ENCODE measurements around the gene RIPPLY3. TPM values are rescaled to one million over a fixed set of nuclear protein-coding genes. Genes with fewer than 3 reads are reported as not detected.

Gene RIPPLY3
- polyA plus RNA-seq, 1 donor (not counting 4 experiments of a cell fraction or from before 2014, with no cell fraction given) = 0.05 TPM

GRCh38 chr21:37041706-37042271 lies 35.3 kb downstream of the RIPPLY3 start:
- Histone ChIP-seq H3K4me3 (ENCODE audit: control insufficient read depth in 2 of 3, extremely low read depth in 1 of 3, insufficient read depth in 2 of 3, low read depth in 1 of 3, low read length in 3 of 3) (no peak overlapping the region), H3K4me1 (ENCODE audit: control insufficient read depth, extremely low read depth, insufficient read depth, low read length) (peaks cover 4% of the 10 kb centered on the region), H3K79me2 (ENCODE audit: control insufficient read depth, insufficient read depth, low read length) (no peaks in the 10 kb centered on the region), H3K36me3 (ENCODE audit: control insufficient read depth in 2 of 2, extremely low read depth in 1 of 2, insufficient read depth in 2 of 2, low read length in 2 of 2) (no peaks in the 10 kb centered on the region), H2AFZ (ENCODE audit: control insufficient read depth, low read length) (no peak overlapping the region), H3K9ac (ENCODE audit: control insufficient read depth, extremely low read depth, insufficient read depth, low read length) (no peak overlapping the region), H3K9me1 (ENCODE audit: control insufficient read depth, extremely low read depth, insufficient read depth, low read length) (no peaks in the 10 kb centered on the region), H3K27ac (ENCODE audit: control insufficient read depth, insufficient read depth, low read length) (no peak overlapping the region), H3K4me2 (ENCODE audit: control insufficient read depth, extremely low read depth, insufficient read depth, low read depth, low read length) (no peak overlapping the region), H4K20me1 (ENCODE audit: control insufficient read depth, extremely low read depth, insufficient read depth, low read length) (no peaks in the 10 kb centered on the region), H3K27me3 (ENCODE audit: control insufficient read depth, extremely low read depth, insufficient read depth, low read length) (no peaks in the 10 kb centered on the region), H3K9me3 (ENCODE audit: control insufficient read depth, low read depth, low read length) (no peaks in the 10 kb centered on the region)
- DNase-seq (ENCODE audit: low read depth, low spot score) (no peak), FAIRE-seq (no peak)
- no peak for TF ChIP-seq CTCF (optimal IDR thresholded peaks at IDR 0.05 in 1 of 3, IDR thresholded peaks at IDR 0.05 in 1 of 3, conservative IDR thresholded peaks at IDR 0.05 in 1 of 3; ENCODE audit: extremely low read depth in 1 of 3, insufficient read depth in 2 of 3, low read length in 3 of 3)
- no peak for TF ChIP-seq EZH2 (IDR thresholded peaks at IDR 0.05; ENCODE audit: low read length)
- dilution Hi-C loops (cut with MboI; ENCODE audit: extremely low pct_ligation_motif_present, low sequenced_read_pairs) = no loop called here

- dilution Hi-C loops (cut with MboI; ENCODE audit: extremely low pct_ligation_motif_present, low sequenced_read_pairs) = no loop called here
- no peak for TF ChIP-seq EZH2 (IDR thresholded peaks at IDR 0.05; ENCODE audit: low read length)
- no peak for TF ChIP-seq CTCF (optimal IDR thresholded peaks at IDR 0.05 in 1 of 3, IDR thresholded peaks at IDR 0.05 in 1 of 3, conservative IDR thresholded peaks at IDR 0.05 in 1 of 3; ENCODE audit: extremely low read depth in 1 of 3, insufficient read depth in 2 of 3, low read length in 3 of 3)
- no peak for FAIRE-seq
Observed at GRCh38 chr21:37043818-37044217, 37.3 kb downstream of the RIPPLY3 start.

More at GRCh38 chr21:37043818-37044217, 37.3 kb downstream of the RIPPLY3 start:
- Histone ChIP-seq H2AFZ (ENCODE audit: control insufficient read depth, low read length) (no peak overlapping the region), H3K4me1 (ENCODE audit: control insufficient read depth, extremely low read depth, insufficient read depth, low read length) (peaks cover 7% of the 10 kb centered on the region), H3K36me3 (ENCODE audit: control insufficient read depth in 2 of 2, extremely low read depth in 1 of 2, insufficient read depth in 2 of 2, low read length in 2 of 2) (no peaks in the 10 kb centered on the region), H3K9me3 (ENCODE audit: control insufficient read depth, low read depth, low read length) (no peaks in the 10 kb centered on the region), H3K27me3 (ENCODE audit: control insufficient read depth, extremely low read depth, insufficient read depth, low read length) (no peaks in the 10 kb centered on the region), H3K9ac (ENCODE audit: control insufficient read depth, extremely low read depth, insufficient read depth, low read length) (no peak overlapping the region), H3K4me3 (ENCODE audit: control insufficient read depth in 2 of 3, extremely low read depth in 1 of 3, insufficient read depth in 2 of 3, low read depth in 1 of 3, low read length in 3 of 3) (no peak overlapping the region), H3K4me2 (ENCODE audit: control insufficient read depth, extremely low read depth, insufficient read depth, low read depth, low read length) (no peak overlapping the region), H3K27ac (ENCODE audit: control insufficient read depth, insufficient read depth, low read length) (no peak overlapping the region), H3K9me1 (ENCODE audit: control insufficient read depth, extremely low read depth, insufficient read depth, low read length) (no peaks in the 10 kb centered on the region), H4K20me1 (ENCODE audit: control insufficient read depth, extremely low read depth, insufficient read depth, low read length) (no peaks in the 10 kb centered on the region), H3K79me2 (ENCODE audit: control insufficient read depth, insufficient read depth, low read length) (no peaks in the 10 kb centered on the region)
- no peak for DNase-seq (ENCODE audit: low read depth, low spot score)

Data from keratinocyte (primary cell).